Prostate gland (tissue), 2 donors: ENCODE data around the gene SPINK8.

Source experiments
- POLR2A ChIP-seq: fragments of 450-650 bp; IDR thresholded peaks from one replicate; pipeline ENCODE4 v1.6.1; 2016; ENCODE audit warnings: antibody characterized with exemption, mild to moderate bottlenecking
- POLR2AphosphoS5 ChIP-seq: sonication (generic); formaldehyde crosslinking; IDR thresholded peaks from one replicate; pipeline ENCODE4 v1.6.1; 2017; ENCODE audit warnings: antibody characterized with exemption
- TF ChIP-seq, protein P1 (sequence below), 4 experiments: fragments of 200-600 bp in 2 of 4; fragments of 450-650 bp in 2 of 4; sonication (generic) in 2 of 4; IDR thresholded peaks; 1 replicate in 3 of 4; 2 replicates in 1 of 4; pipeline ENCODE4 v1.5.1; 2016 to 2019; ENCODE audit warnings: antibody characterized with exemption in 4 of 4, mild to moderate bottlenecking in 2 of 4, moderate library complexity in 2 of 4

DNA sequence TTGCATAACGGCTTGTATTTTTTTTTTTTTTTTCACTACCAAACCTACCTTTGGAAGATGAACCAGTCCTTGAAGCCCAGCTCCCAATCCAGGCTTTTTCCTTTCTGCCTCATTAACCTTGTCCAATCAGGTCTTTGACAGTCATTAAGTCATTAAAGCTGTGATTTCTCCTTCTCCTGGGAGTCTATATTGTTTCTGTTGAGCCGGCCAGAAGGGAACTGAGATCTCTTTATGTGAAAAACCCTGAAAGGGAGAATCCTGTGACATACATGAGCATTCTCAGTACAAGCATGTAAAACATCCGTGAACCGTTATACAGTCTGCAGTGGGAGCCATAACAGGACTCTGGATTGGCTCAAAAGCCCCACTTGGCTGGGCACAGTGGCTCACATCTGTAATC lies 52.6 kb downstream of the SPINK8 start:
- TF ChIP-seq, protein P1, sequence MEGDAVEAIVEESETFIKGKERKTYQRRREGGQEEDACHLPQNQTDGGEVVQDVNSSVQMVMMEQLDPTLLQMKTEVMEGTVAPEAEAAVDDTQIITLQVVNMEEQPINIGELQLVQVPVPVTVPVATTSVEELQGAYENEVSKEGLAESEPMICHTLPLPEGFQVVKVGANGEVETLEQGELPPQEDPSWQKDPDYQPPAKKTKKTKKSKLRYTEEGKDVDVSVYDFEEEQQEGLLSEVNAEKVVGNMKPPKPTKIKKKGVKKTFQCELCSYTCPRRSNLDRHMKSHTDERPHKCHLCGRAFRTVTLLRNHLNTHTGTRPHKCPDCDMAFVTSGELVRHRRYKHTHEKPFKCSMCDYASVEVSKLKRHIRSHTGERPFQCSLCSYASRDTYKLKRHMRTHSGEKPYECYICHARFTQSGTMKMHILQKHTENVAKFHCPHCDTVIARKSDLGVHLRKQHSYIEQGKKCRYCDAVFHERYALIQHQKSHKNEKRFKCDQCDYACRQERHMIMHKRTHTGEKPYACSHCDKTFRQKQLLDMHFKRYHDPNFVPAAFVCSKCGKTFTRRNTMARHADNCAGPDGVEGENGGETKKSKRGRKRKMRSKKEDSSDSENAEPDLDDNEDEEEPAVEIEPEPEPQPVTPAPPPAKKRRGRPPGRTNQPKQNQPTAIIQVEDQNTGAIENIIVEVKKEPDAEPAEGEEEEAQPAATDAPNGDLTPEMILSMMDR (IDR thresholded peaks at IDR 0.05), result no peak
- TF ChIP-seq POLR2AphosphoS5, result no peak
- TF ChIP-seq POLR2A, result no peak
